HG02763 (cell line): ENCODE results near the gene HDAC1.

Source experiments
- ATAC-seq: cut with Tn5 transposase; IDR thresholded peaks from one replicate; pipeline ENCODE4 v1.9.1; 2021; ENCODE audit warnings: mild to moderate bottlenecking, moderate library complexity; ENCODE audit not compliant: unreplicated experiment

The HDAC1 gene

DNA sequence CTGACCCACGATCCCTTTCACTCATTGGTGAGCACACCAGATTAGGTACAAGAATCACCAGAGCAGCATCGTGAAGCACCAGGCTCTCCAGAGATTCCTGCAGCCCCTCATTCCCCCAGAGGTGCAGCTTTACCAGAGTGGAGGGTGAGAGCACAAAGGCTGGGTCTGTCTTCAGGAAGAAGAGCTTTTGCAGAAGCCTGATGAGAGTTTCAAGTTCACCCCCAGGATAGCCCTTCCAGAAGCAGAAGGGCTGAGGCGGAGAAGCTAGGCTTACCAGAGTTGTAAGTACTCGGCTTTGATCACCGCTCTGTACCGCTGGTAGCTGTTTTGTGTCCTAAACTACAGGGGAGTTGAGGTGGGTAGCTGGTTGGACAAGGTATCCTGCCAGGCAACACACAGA is 73.6 kb downstream of the HDAC1 start:
- ATAC-seq = no peak

GRCh38 chr1:32367912-32368635 is 76.2 kb downstream of the HDAC1 start:
- ATAC-seq = no peak

- no peak for ATAC-seq
These were observed 80.4 kb downstream of the HDAC1 start for GRCh38 chr1:32372149-32372756.

- ATAC-seq = no peak
These were observed 82.2 kb downstream of the HDAC1 start for GRCh38 chr1:32373996-32374592.

GRCh38 chr1:32376199-32376598 is 84.3 kb downstream of the HDAC1 start:
- ATAC-seq = no peak

DNA sequence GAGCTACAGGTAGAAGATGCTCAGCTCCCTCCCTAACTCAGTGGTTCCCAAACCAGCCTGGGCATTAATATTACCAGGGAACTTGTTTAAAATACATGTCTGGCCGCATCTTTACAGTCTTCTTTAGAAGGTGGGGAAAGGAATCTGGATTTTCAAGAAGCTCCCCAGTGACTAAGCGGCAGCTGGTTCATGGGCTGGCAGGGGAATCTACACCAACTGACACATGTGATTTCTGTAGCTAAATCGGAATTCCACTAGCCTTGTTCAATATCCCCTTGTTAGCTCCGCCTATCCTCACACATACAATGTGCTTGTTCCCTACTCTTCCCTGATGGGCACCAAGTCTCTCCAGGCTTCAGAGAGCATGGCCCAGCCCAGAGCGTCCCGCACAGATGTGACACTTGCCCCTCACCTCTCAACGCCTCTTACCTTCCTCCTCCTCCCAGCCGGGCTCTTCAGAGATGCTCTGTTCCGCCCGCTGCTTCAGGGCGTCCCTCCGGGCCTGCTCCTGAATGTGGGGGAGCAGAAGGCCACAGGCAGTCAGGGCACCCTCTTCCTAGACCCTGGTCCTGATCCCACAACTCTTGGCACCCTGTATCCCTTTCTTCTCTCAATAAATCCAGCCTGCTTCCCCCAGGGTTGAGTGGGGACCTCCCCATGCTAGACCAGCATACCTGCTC is 85.8 kb downstream of the HDAC1 start:
- ATAC-seq = no peak

- ATAC-seq = no peak
These were observed 88.2 kb downstream of the HDAC1 start for GRCh38 chr1:32380057-32380456.
